DND-41 (cell line): ENCODE data around the gene NEGR1.

Experiments used
- EZH2 ChIP-seq: IDR thresholded peaks from 3 replicates; pipeline ENCODE4 v1.6.1; 2012; ENCODE audit warnings: borderline replicate concordance, low read depth, mild to moderate bottlenecking, moderate library complexity, low read length, inconsistent platforms; ENCODE audit not compliant: severe bottlenecking
- TF ChIP-seq, protein P1 (sequence below): IDR thresholded peaks from 2 replicates; pipeline ENCODE4 v1.5.1; 2012; ENCODE audit warnings: borderline replicate concordance, low read length, moderate library complexity, mild to moderate bottlenecking; ENCODE audit not compliant: poor library complexity, severe bottlenecking; ENCODE audit errors: extremely low read depth

DNA sequence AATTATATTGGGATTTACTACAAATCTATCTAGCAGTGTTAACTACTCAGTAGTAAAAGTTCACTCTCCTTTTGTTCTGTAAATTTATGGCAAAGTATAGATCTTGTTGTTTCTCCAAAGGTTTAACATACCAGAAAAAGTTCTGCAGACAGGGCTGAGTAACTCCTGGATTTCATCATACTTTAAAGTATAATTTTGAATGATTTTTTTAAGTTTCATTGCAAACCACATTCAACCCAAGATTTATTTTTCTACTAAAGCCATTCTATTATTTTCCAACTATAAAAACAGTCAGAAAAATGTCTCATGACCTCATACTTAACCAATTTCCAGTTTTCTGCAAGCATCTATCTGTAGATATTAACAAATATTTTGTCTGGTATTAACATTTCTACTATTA is 615.7 kb downstream of the NEGR1 start:
- TF ChIP-seq, protein P1, sequence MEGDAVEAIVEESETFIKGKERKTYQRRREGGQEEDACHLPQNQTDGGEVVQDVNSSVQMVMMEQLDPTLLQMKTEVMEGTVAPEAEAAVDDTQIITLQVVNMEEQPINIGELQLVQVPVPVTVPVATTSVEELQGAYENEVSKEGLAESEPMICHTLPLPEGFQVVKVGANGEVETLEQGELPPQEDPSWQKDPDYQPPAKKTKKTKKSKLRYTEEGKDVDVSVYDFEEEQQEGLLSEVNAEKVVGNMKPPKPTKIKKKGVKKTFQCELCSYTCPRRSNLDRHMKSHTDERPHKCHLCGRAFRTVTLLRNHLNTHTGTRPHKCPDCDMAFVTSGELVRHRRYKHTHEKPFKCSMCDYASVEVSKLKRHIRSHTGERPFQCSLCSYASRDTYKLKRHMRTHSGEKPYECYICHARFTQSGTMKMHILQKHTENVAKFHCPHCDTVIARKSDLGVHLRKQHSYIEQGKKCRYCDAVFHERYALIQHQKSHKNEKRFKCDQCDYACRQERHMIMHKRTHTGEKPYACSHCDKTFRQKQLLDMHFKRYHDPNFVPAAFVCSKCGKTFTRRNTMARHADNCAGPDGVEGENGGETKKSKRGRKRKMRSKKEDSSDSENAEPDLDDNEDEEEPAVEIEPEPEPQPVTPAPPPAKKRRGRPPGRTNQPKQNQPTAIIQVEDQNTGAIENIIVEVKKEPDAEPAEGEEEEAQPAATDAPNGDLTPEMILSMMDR = no peak
- no peak for TF ChIP-seq EZH2
